Mucosa of descending colon (tissue), 3 donors: Measurements from ENCODE around the gene FN3K. TPM values are rescaled to one million over a fixed set of nuclear protein-coding genes. Genes with fewer than 3 reads are reported as not detected.
"Not testable (repeated sequence)": the region's sequence is repeated elsewhere in the genome, so short reads cannot be mapped to it uniquely, and the experiment has no call there.

Experiments
- ATAC-seq: fragments of 200-7000 bp; cut with Tn5 transposase; one replicate; pipeline ENCODE4 v1.9.1; 2020; ENCODE audit warnings: mild to moderate bottlenecking, moderate library complexity
- DNase-seq, 3 donors: peaks; one replicate each; pipeline ENCODE4 v3.0.0-alpha.2; 2020
- H3K36me3 ChIP-seq: fragments of 200-600 bp; one replicate; pipeline ENCODE4 v1.8.0; 2021; ENCODE audit warnings: low read depth, mild to moderate bottlenecking
- H3K4me1 ChIP-seq: fragments of 200-600 bp; one replicate; pipeline ENCODE4 v1.8.0; 2021; ENCODE audit warnings: low read depth, mild to moderate bottlenecking
- H3K4me3 ChIP-seq: fragments of 200-600 bp; one replicate; pipeline ENCODE4 v1.8.0; 2021; ENCODE audit warnings: mild to moderate bottlenecking
- H3K9me3 ChIP-seq: fragments of 200-600 bp; one replicate; pipeline ENCODE4 v1.8.0; 2021; ENCODE audit warnings: mild to moderate bottlenecking
- CTCF ChIP-seq: fragments of 200-600 bp; IDR thresholded peaks from one replicate; pipeline ENCODE4 v1.8.0; 2022; ENCODE audit warnings: antibody characterized with exemption, mild to moderate bottlenecking
- intact Hi-C, 2 donors: fragments of 100-400 bp; cut with DNase I in 1 of 2; cut with micrococcal nuclease in 1 of 2; formaldehyde crosslinking; loops; one replicate each; pipeline versions ENCODE4 v1.11.0 to v1.11.1; 2022; cut with DNase I, micrococcal nuclease
- total RNA-seq, 3 donors: library from RNA; stranded (reverse); fragmentation: NEBNext Ultra II Directional in 2 of 3; extraction: Animal tissue kit (Norgen Biotek cat#: 25700) in 2 of 3; gene quantifications; one replicate each; pipeline versions ENCODE4 v1.2.1 to v1.2.4, GENCODE V29; 2021 to 2023
- donor health status: DM: no; HTN: no; CAD: no; lungs with moderate emphysema.
- donor health status: DM: no; HTN: no; CAD: no.
- donor health status: DM: no; HTN: yes; CAD: no.

Gene FN3K
- total RNA-seq, 3 donors from 2014 or later: 39.4 to 45.5 (median 40.8) TPM

GRCh38 chr17:82780195-82780594, 44.8 kb downstream of the FN3K start:
- Histone ChIP-seq H3K36me3 (no peaks in the 10 kb centered on the region), H3K4me1 (peaks cover 5% of the 10 kb centered on the region), H3K9me3 (no peaks in the 10 kb centered on the region), H3K4me3 (no peak overlapping the region)
- ATAC-seq: no peak
- intact Hi-C loops: no loop called here
- DNase-seq: no peak
- TF ChIP-seq CTCF: no peak

- no peaks in the 10 kb centered on the region for H3K9me3 ChIP-seq
- TF ChIP-seq CTCF: no peak
- DNase-seq (no peak), ATAC-seq (peak; percentile 5)
- H3K36me3 ChIP-seq: no peaks in the 10 kb centered on the region
- intact Hi-C loops: no loop called here
- H3K4me1 ChIP-seq: peaks cover 5% of the 10 kb centered on the region
- no peak overlapping the region for H3K4me3 ChIP-seq
Measured at GRCh38 chr17:82780971-82781893, 45.8 kb downstream of the FN3K start.

GRCh38 chr17:82781894-82782274, 46.5 kb downstream of the FN3K start:
- DNase-seq (peak; percentile 85 to 92 (median 91)), ATAC-seq (peak; percentile 99)
- Histone ChIP-seq H3K36me3 (no peaks in the 10 kb centered on the region), H3K4me1 (peaks cover 5% of the 10 kb centered on the region), H3K9me3 (no peaks in the 10 kb centered on the region), H3K4me3 (no peak overlapping the region)
- intact Hi-C loops: no loop called here
- TF ChIP-seq CTCF: peak; percentile 92

GRCh38 chr17:82782657-82783207, 47.3 kb downstream of the FN3K start:
- Histone ChIP-seq H3K4me3 (no peak overlapping the region), H3K9me3 (no peaks in the 10 kb centered on the region), H3K36me3 (no peaks in the 10 kb centered on the region), H3K4me1 (peaks cover 5% of the 10 kb centered on the region)
- no peak for ATAC-seq
- no peak for DNase-seq
- intact Hi-C loops: no loop called here
- no peak for TF ChIP-seq CTCF

- intact Hi-C loops: no loop called here
- no peak for DNase-seq
- no peaks in the 10 kb centered on the region for H3K36me3 ChIP-seq
- TF ChIP-seq CTCF: no peak
- H3K4me3 ChIP-seq: no peak overlapping the region
- peaks cover 5% of the 10 kb centered on the region for H3K4me1 ChIP-seq
- no peak for ATAC-seq
- no peaks in the 10 kb centered on the region for H3K9me3 ChIP-seq
Measured at GRCh38 chr17:82783498-82783897, 48.1 kb downstream of the FN3K start.

GRCh38 chr17:82785581-82785980, 50.2 kb downstream of the FN3K start:
- H3K4me3 ChIP-seq, H3K4me1 ChIP-seq, H3K36me3 ChIP-seq, DNase-seq, H3K9me3 ChIP-seq, intact Hi-C loops, ATAC-seq: not testable (repeated sequence)
